NCI-H2171 treated with DMSO at 0.1 percent for 48 hours (cell line): ENCODE data around the gene EIF1AD.
"Not testable (repeated sequence)": the region's sequence is repeated elsewhere in the genome, so short reads cannot be mapped to it uniquely, and the experiment has no call there.

Experiments used
- DNase-seq: peaks from one replicate; lab custom pipeline; 2025; lab: John Stamatoyannopoulos, UW

The EIF1AD gene

GRCh38 chr11:66022401-66023185, 20.6 kb upstream of the EIF1AD start:
- peak; percentile 66 for DNase-seq

- DNase-seq, result no peak
These were observed 18.8 kb upstream of the EIF1AD start for GRCh38 chr11:66020618-66021357.

- no peak for DNase-seq
These were observed 18.3 kb upstream of the EIF1AD start for GRCh38 chr11:66020212-66020611.

- peak; percentile 34 for DNase-seq
These were observed 15.4 kb upstream of the EIF1AD start for GRCh38 chr11:66017321-66017720.

- DNase-seq, result no peak
These were observed 14.8 kb upstream of the EIF1AD start for GRCh38 chr11:66016793-66017177.

- peak; percentile 25 for DNase-seq
These were observed 14.2 kb upstream of the EIF1AD start for GRCh38 chr11:66015936-66016792.

GRCh38 chr11:66015454-66015881, 13.5 kb upstream of the EIF1AD start:
- DNase-seq, result no peak

GRCh38 chr11:66014804-66015453, 13.0 kb upstream of the EIF1AD start:
- DNase-seq, result no peak

GRCh38 chr11:66013762-66014100, 11.8 kb upstream of the EIF1AD start:
- no peak for DNase-seq

GRCh38 chr11:66012946-66013761, 11.2 kb upstream of the EIF1AD start:
- no peak for DNase-seq

- no peak for DNase-seq
These were observed 10.5 kb upstream of the EIF1AD start for GRCh38 chr11:66012371-66012945.

- no peak for DNase-seq
These were observed 9.9 kb upstream of the EIF1AD start, which contains the start of gene CST6 for GRCh38 chr11:66011785-66012303. Gene CST6, plus strand, starts transcription at chr11:66012008. Its CDS starts 37 bp downstream, at chr11:66012045.

- DNase-seq, result no peak
These were observed 9.4 kb upstream of the EIF1AD start for GRCh38 chr11:66011239-66011784.

GRCh38 chr11:66010036-66010435, 8.1 kb upstream of the EIF1AD start:
- not testable (repeated sequence) for DNase-seq

- DNase-seq, result peak; percentile 45
These were observed 6.6 kb upstream of the EIF1AD start for GRCh38 chr11:66008468-66009101.

GRCh38 chr11:66008095-66008467, 6.1 kb upstream of the EIF1AD start:
- DNase-seq, result no peak

GRCh38 chr11:66007201-66007634, 5.3 kb upstream of the EIF1AD start:
- DNase-seq, result no peak

- no peak for DNase-seq
These were observed 4.9 kb upstream of the EIF1AD start for GRCh38 chr11:66006891-66007176.

- no peak for DNase-seq
These were observed 4.4 kb upstream of the EIF1AD start for GRCh38 chr11:66006134-66006890.
